HepG2 (cell line): ENCODE data around the gene ANKRD11. TPM values are rescaled to one million over a fixed set of nuclear protein-coding genes. Genes with fewer than 3 reads are reported as not detected.
"Not testable (repeated sequence)": the region's sequence is repeated elsewhere in the genome, so short reads cannot be mapped to it uniquely, and the experiment has no call there.

Experiments
- ATAC-seq: fragments of 200-7000 bp; cut with Tn5 transposase; 3 replicates; pipeline ENCODE4 v1.9.1; 2020; ENCODE audit warnings: mild to moderate bottlenecking, moderate library complexity
- BruUV-seq: library from RNA; stranded (reverse); fragments of 400-500 nt; replicated peaks from 2 replicates; lab custom pipeline; 2021; lab: Mats Ljungman, UMichigan
- CTCF ChIA-PET: fragments of 300-600 bp; formaldehyde crosslinking; extraction: SDS; loops from one replicate; lab custom pipeline; 2021; ENCODE audit warnings: low total read pairs, inconsistent platforms, low intra/inter-chr PET ratio; lab: Yijun Ruan, JAX
- POLR2A ChIA-PET: fragments of 350-600 bp; sonication (Branson Sonifier 250); formaldehyde crosslinking; loops from one replicate; lab custom pipeline; 2020; ENCODE audit warnings: antibody characterized with exemption, inconsistent platforms; lab: Yijun Ruan, JAX
- DNase-seq: peaks from one replicate; pipeline ENCODE4 v3.0.0-alpha.2; 2015; ENCODE audit warnings: low spot score
- FAIRE-seq: peaks from 3 replicates; lab custom pipeline; 2011; peaks lifted over from hg19 to GRCh38; lab: Jason Lieb, UNC
- H2AFZ ChIP-seq: one replicate; pipeline ENCODE4 v1.6.1; 2011; ENCODE audit warnings: low read length, inconsistent platforms
- H3K27ac ChIP-seq: fragments of 300-600 bp; 3 replicates; pipeline ENCODE4 v1.8.0; 2011; ENCODE audit warnings: mixed run types, mild to moderate bottlenecking, mixed read lengths, low read length, inconsistent platforms; ENCODE audit not compliant: insufficient read depth; ENCODE audit errors: extremely low read length
- H3K27me3 ChIP-seq, 2 experiments: fragments of 200-600 bp in 1 of 2; 2 replicates in 1 of 2; 3 replicates in 1 of 2; pipeline versions ENCODE4 v1.6.0 to v1.8.0; 2011; ENCODE audit warnings: low read length in 2 of 2, mild to moderate bottlenecking in 2 of 2, moderate library complexity in 2 of 2, inconsistent platforms in 1 of 2; ENCODE audit not compliant: insufficient read depth in 2 of 2, control insufficient read depth in 1 of 2
- H3K36me3 ChIP-seq, 2 experiments: fragments of 200-600 bp in 1 of 2; replicated peaks in 1 of 2; 2 replicates in 1 of 2; 3 replicates in 1 of 2; pipeline versions ENCODE4 v1.5.1 to v1.8.0; 2011; ENCODE audit warnings: low read length in 2 of 2, inconsistent platforms in 1 of 2; ENCODE audit not compliant: insufficient read depth in 2 of 2, control insufficient read depth in 1 of 2
- H3K4me1 ChIP-seq: 2 replicates; pipeline ENCODE4 v1.5.1; 2012; ENCODE audit warnings: low read length, inconsistent platforms; ENCODE audit not compliant: insufficient read depth
- H3K4me2 ChIP-seq: 2 replicates; pipeline ENCODE4 v1.6.0; 2011; ENCODE audit warnings: low read depth, low read length, inconsistent platforms
- H3K4me3 ChIP-seq, 3 experiments: fragments of 200-600 bp in 1 of 3; sonication (generic), shearing (Covaris generic) in 1 of 3; replicated peaks in 1 of 3; 2 replicates each; pipeline ENCODE4 v1.5.1; 2011 to 2016; ENCODE audit warnings: low read length in 3 of 3, inconsistent platforms in 2 of 3, low read depth in 2 of 3, mild to moderate bottlenecking in 2 of 3, control low read depth in 1 of 3, mixed read lengths in 1 of 3; ENCODE audit not compliant: insufficient read depth in 1 of 3
- H3K79me2 ChIP-seq: one replicate; pipeline ENCODE4 v1.6.1; 2011; ENCODE audit warnings: low read length, inconsistent platforms; ENCODE audit not compliant: insufficient read depth
- H3K9ac ChIP-seq: 2 replicates; pipeline ENCODE4 v1.6.0; 2011; ENCODE audit warnings: mild to moderate bottlenecking, low read depth, low read length, inconsistent platforms; ENCODE audit not compliant: insufficient read depth
- H3K9me3 ChIP-seq: 2 replicates; pipeline ENCODE4 v1.5.1; 2012; ENCODE audit warnings: mild to moderate bottlenecking, low read length
- H4K20me1 ChIP-seq: 2 replicates; pipeline ENCODE4 v1.6.0; 2011; ENCODE audit warnings: inconsistent platforms, mild to moderate bottlenecking, low read length, moderate library complexity; ENCODE audit not compliant: insufficient read depth
- AGO2 ChIP-seq: fragments of 200-400 bp; formaldehyde crosslinking; optimal IDR thresholded peaks from 2 replicates; pipeline ENCODE3; 2017; ENCODE audit warnings: mild to moderate bottlenecking, low read depth, low read length, moderate library complexity
- FOXA1 ChIP-seq, 2 experiments: fragments of 450-650 bp in 1 of 2; sonication (generic) in 1 of 2; formaldehyde crosslinking in 1 of 2; IDR thresholded peaks; 2 replicates each; pipeline versions ENCODE4 v1.4.0 to v1.6.1; 2016 to 2020; ENCODE audit warnings: missing genetic modification reagents in 1 of 2
- KDM3A ChIP-seq: IDR thresholded peaks from 2 replicates; pipeline ENCODE4 v1.6.1; 2018; ENCODE audit warnings: low read depth, missing compliant biosample characterization
- MIER2 ChIP-seq: IDR thresholded peaks from 2 replicates; pipeline ENCODE4 v1.6.1; 2016; ENCODE audit warnings: missing biosample characterization, missing genetic modification reagents
- RBM22 ChIP-seq: fragments of 200-400 bp; formaldehyde crosslinking; optimal IDR thresholded peaks from 2 replicates; pipeline ENCODE3; 2017; ENCODE audit warnings: mild to moderate bottlenecking, low read length, moderate library complexity
- REPIN1 ChIP-seq: sonication (generic); formaldehyde crosslinking; IDR thresholded peaks from 2 replicates; pipeline ENCODE4 v1.8.0; 2022; ENCODE audit warnings: missing genetic modification reagents, low read depth, mild to moderate bottlenecking, borderline replicate concordance
- ZHX1 ChIP-seq: sonication (generic); formaldehyde crosslinking; IDR thresholded peaks from 2 replicates; pipeline ENCODE4 v1.8.1; 2022; ENCODE audit warnings: low read depth, mild to moderate bottlenecking, missing genetic modification reagents
- ZNF101 ChIP-seq: sonication (generic); formaldehyde crosslinking; IDR thresholded peaks from 2 replicates; pipeline ENCODE4 v1.4.0; 2020; ENCODE audit warnings: mild to moderate bottlenecking, low read depth, missing genetic modification reagents, borderline replicate concordance
- ZNF232 ChIP-seq: sonication (generic); formaldehyde crosslinking; IDR thresholded peaks from 2 replicates; pipeline ENCODE4 v1.4.0; 2020; ENCODE audit warnings: missing genetic modification reagents, borderline replicate concordance
- ZNF460 ChIP-seq: sonication (generic); formaldehyde crosslinking; IDR thresholded peaks from 2 replicates; pipeline ENCODE4 v1.5.1; 2020; ENCODE audit warnings: missing genetic modification reagents, mild to moderate bottlenecking, borderline replicate concordance
- WGBS: methylation state at CpG from one replicate; pipeline ENCODE4 v1.1.6; 2017; ENCODE audit warnings: low lambda C conversion rate; 5-methylcytosine and 5-hydroxymethylcytosine counted together
- in situ Hi-C: cut with HindIII; loops from 2 replicates; pipeline ENCODE4 v1.10.0; 2017; ENCODE audit warnings: low pct_unique_long_range_greater_than_20kb; ENCODE audit not compliant: extremely low pct_ligation_motif_present
- intact Hi-C: fragments of 100-400 bp; cut with micrococcal nuclease; formaldehyde crosslinking; loops from one replicate; pipeline ENCODE4 v1.10.0; 2022; ENCODE audit not compliant: unreplicated experiment
- polyA plus RNA-seq, 8 experiments: library from polyadenylated mRNA; depleted of rRNA in 3 of 8; stranded (reverse) in 7 of 8; unstranded in 1 of 8; fragments of >200 nt; fragmentation: Illumina TruSeq in 4 of 8; extraction: Trizol in 4 of 8; gene quantifications; 2 replicates each; pipeline versions ENCODE4 v1.2.1 to v1.2.3, GENCODE V29; 2011 to 2016; ENCODE audit warnings: low read depth in 4 of 8, missing spikeins in 1 of 8, mixed read lengths in 1 of 8; ENCODE audit not compliant: insufficient read depth in 1 of 8
- total RNA-seq, 5 experiments: library from RNA; depleted of rRNA; stranded (reverse); fragments of >200 nt; fragmentation: Illumina TruSeq; extraction: Trizol; gene quantifications; 2 replicates each; pipeline ENCODE4 v1.2.3, GENCODE V29; 2016; ENCODE audit warnings: low read depth in 1 of 5

Gene ANKRD11
- total and polyA plus RNA-seq, 2 of the 13 experiments (the other 11 are each of a cell fraction or from before 2014, with no cell fraction given): 21.4 to 38.4 TPM

DNA sequence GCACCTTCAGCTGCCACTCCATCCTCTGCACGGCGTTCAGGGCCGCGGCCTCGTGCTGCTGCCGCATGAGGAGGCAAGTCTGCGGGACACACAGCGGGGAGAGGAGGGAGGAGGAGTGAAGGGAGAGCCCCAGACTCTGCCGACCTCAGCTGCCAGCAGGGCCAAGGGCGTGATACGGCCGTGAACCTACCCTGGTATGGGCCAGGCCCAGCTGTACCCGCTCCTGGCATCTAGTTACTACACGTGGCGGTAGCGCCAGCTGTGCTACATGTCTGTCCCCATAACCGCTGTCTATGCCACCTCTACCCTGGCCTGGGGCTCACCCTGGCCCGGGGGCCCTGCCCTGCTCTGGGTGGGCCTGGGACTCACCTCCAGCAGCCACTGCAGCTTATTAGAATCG, 221.8 kb downstream of the ANKRD11 start (continued):
- TF ChIP-seq ZHX1 (CRISPR knock-in tag) (no peak), REPIN1 (CRISPR knock-in tag) (no peak), ZNF460 (CRISPR knock-in tag) (no peak), RBM22 (peak; percentile 23), AGO2 (peak; percentile 78), ZNF232 (no peak), MIER2 (CRISPR knock-in tag) (no peak), ZNF101 (no peak), KDM3A (no peak), FOXA1 (IDR thresholded peaks at IDR 0.05) (no peak), FOXA1 (CRISPR knock-in tag; IDR thresholded peaks at IDR 0.05) (no peak)

GRCh38 chr16:89267746-89268145, 222.6 kb downstream of the ANKRD11 start:
- H3K27ac ChIP-seq, H3K9me3 ChIP-seq, H4K20me1 ChIP-seq, H3K4me2 ChIP-seq, H3K4me1 ChIP-seq, ATAC-seq, H3K4me3 ChIP-seq, FAIRE-seq, H3K79me2 ChIP-seq, POLR2A ChIA-PET, intact Hi-C loops, H3K27me3 ChIP-seq, DNase-seq, CTCF ChIA-PET, H2AFZ ChIP-seq, BruUV-seq, H3K9ac ChIP-seq: not testable (repeated sequence)
- in situ Hi-C loops: loop anchor here (10.0 kb wide), 1 partner anchor 57 kb away; no protein-coding TSS in a partner anchor
- peaks cover 34 to 50% of the 10 kb centered on the region in 2 experiments; a peak in 4 of 5 replicates for H3K36me3 ChIP-seq
- WGBS: 95% methylated on average over 14 of the region's 15 CpGs
